Measurements from ENCODE around the gene HINT2.

HINT2 gene

GRCh38 chr9:35829084-35829763, 14.4 kb upstream of the HINT2 start, which contains the start of gene TMEM8B:
TMEM8B (plus strand) TSS chr9:35829228; CDS start chr9:35829448, 220 bp downstream.
- Histone ChIP-seq H3K27ac (ENCODE audit: low read length) (no peak within 1 kb of the TSS), H3K9me3 (ENCODE audit: insufficient read depth, low read length) (no peaks in the 10 kb centered on the region), H3K4me2 (ENCODE audit: low read length) (peak within 1 kb of the TSS; percentile 100), H4K20me1 (ENCODE audit: insufficient read depth, low read length) (no peaks in the 10 kb centered on the region), H3K36me3 (replicated peaks; ENCODE audit: low read depth, low read length) (no peaks in the 10 kb centered on the region), H3K9ac (ENCODE audit: low read length) (peak within 1 kb of the TSS; percentile 82), H2AFZ (ENCODE audit: low read depth, low read length) (peak within 1 kb of the TSS; percentile 100), H3K79me2 (ENCODE audit: low read length) (0 out of 2 replicates have a peak, but pooled peaks cover 3% of the 10 kb centered on the region), H3K4me3 (ENCODE audit: low read length) (peak within 1 kb of the TSS; percentile 99), H3K27me3 (ENCODE audit: low read depth, low read length) (peaks cover 5% of the 10 kb centered on the region; the same call in 1 of the 2 replicates), H3K4me1 (ENCODE audit: low read length) (peaks cover 42% of the 10 kb centered on the region)
- TF ChIP-seq EZH2phosphoT487 (IDR thresholded peaks at IDR 0.05; ENCODE audit: low read depth) (no peak), CTCF (IDR thresholded peaks at IDR 0.05; ENCODE audit: low read depth, low read length) (no peak)

- H3K4me1 ChIP-seq (ENCODE audit: low read length): peaks cover 37% of the 10 kb centered on the region
- H3K27ac ChIP-seq (ENCODE audit: low read length): no peak within 1 kb of the TSS
- no peaks in the 10 kb centered on the region for H3K9me3 ChIP-seq (ENCODE audit: insufficient read depth, low read length)
- H4K20me1 ChIP-seq (ENCODE audit: insufficient read depth, low read length): no peaks in the 10 kb centered on the region
- no peaks in the 10 kb centered on the region for H3K36me3 ChIP-seq (replicated peaks; ENCODE audit: low read depth, low read length)
- peaks cover 5% of the 10 kb centered on the region; the same call in 1 of the 2 replicates for H3K27me3 ChIP-seq (ENCODE audit: low read depth, low read length)
- peak within 1 kb of the TSS; percentile 82 for H3K9ac ChIP-seq (ENCODE audit: low read length)
- TF ChIP-seq CTCF (IDR thresholded peaks at IDR 0.05; ENCODE audit: low read depth, low read length): no peak
- TF ChIP-seq EZH2phosphoT487 (IDR thresholded peaks at IDR 0.05; ENCODE audit: low read depth): no peak
- peak within 1 kb of the TSS; percentile 100 for H2AFZ ChIP-seq (ENCODE audit: low read depth, low read length)
- H3K79me2 ChIP-seq (ENCODE audit: low read length): 0 out of 2 replicates have a peak, but pooled peaks cover 3% of the 10 kb centered on the region
- peak within 1 kb of the TSS; percentile 100 for H3K4me2 ChIP-seq (ENCODE audit: low read length)
- peak within 1 kb of the TSS; percentile 99 for H3K4me3 ChIP-seq (ENCODE audit: low read length)
Observed at GRCh38 chr9:35828716-35829083, 13.9 kb upstream of the HINT2 start, which contains the start of gene FAM221B. FAM221B (minus strand) TSS chr9:35828732; CDS start chr9:35826161, 2,571 bp downstream.

GRCh38 chr9:35827486-35827885, 12.6 kb upstream of the HINT2 start:
- Histone ChIP-seq H3K4me2 (ENCODE audit: low read length) (no peak overlapping the region), H3K4me1 (ENCODE audit: low read length) (peaks cover 25% of the 10 kb centered on the region), H3K27me3 (ENCODE audit: low read depth, low read length) (peaks cover 5% of the 10 kb centered on the region; the same call in 1 of the 2 replicates), H3K4me3 (ENCODE audit: low read length) (no peak overlapping the region), H3K36me3 (replicated peaks; ENCODE audit: low read depth, low read length) (no peaks in the 10 kb centered on the region), H3K9ac (ENCODE audit: low read length) (no peak overlapping the region), H2AFZ (ENCODE audit: low read depth, low read length) (no peak overlapping the region), H3K27ac (ENCODE audit: low read length) (no peak overlapping the region), H3K9me3 (ENCODE audit: insufficient read depth, low read length) (no peaks in the 10 kb centered on the region), H3K79me2 (ENCODE audit: low read length) (0 out of 2 replicates have a peak, but pooled peaks cover 3% of the 10 kb centered on the region), H4K20me1 (ENCODE audit: insufficient read depth, low read length) (no peaks in the 10 kb centered on the region)
- TF ChIP-seq EZH2phosphoT487 (IDR thresholded peaks at IDR 0.05; ENCODE audit: low read depth): no peak
- TF ChIP-seq CTCF (IDR thresholded peaks at IDR 0.05; ENCODE audit: low read depth, low read length): no peak

- H3K27me3 ChIP-seq (ENCODE audit: low read depth, low read length): peaks cover 5% of the 10 kb centered on the region; the same call in 1 of the 2 replicates
- 0 out of 2 replicates have a peak, but pooled peaks cover 3% of the 10 kb centered on the region for H3K79me2 ChIP-seq (ENCODE audit: low read length)
- no peaks in the 10 kb centered on the region for H3K9me3 ChIP-seq (ENCODE audit: insufficient read depth, low read length)
- no peak overlapping the region for H3K9ac ChIP-seq (ENCODE audit: low read length)
- peak overlapping the region; percentile 37 for H3K4me3 ChIP-seq (ENCODE audit: low read length)
- peaks cover 24% of the 10 kb centered on the region for H3K4me1 ChIP-seq (ENCODE audit: low read length)
- H2AFZ ChIP-seq (ENCODE audit: low read depth, low read length): peak overlapping the region; percentile 79
- no peak overlapping the region for H3K27ac ChIP-seq (ENCODE audit: low read length)
- H4K20me1 ChIP-seq (ENCODE audit: insufficient read depth, low read length): no peaks in the 10 kb centered on the region
- TF ChIP-seq EZH2phosphoT487 (IDR thresholded peaks at IDR 0.05; ENCODE audit: low read depth) (no peak), CTCF (IDR thresholded peaks at IDR 0.05; ENCODE audit: low read depth, low read length) (peak; percentile 92)
- peak overlapping the region; percentile 74 for H3K4me2 ChIP-seq (ENCODE audit: low read length)
- H3K36me3 ChIP-seq (replicated peaks; ENCODE audit: low read depth, low read length): no peaks in the 10 kb centered on the region
Observed at GRCh38 chr9:35826071-35826701, 11.3 kb upstream of the HINT2 start.

All from OCI-LY3 (cell line).